SH-SY5Y (cell line): ENCODE data around the gene INPP4B.

Experiments
- GATA2 ChIP-seq: IDR thresholded peaks from 2 replicates; pipeline ENCODE4 v1.6.1; 2011; ENCODE audit warnings: mild to moderate bottlenecking, low read depth, low read length
- GATA3 ChIP-seq: IDR thresholded peaks from 2 replicates; pipeline ENCODE4 v1.6.1; 2011; ENCODE audit warnings: low read depth, mild to moderate bottlenecking, low read length, moderate library complexity

DNA sequence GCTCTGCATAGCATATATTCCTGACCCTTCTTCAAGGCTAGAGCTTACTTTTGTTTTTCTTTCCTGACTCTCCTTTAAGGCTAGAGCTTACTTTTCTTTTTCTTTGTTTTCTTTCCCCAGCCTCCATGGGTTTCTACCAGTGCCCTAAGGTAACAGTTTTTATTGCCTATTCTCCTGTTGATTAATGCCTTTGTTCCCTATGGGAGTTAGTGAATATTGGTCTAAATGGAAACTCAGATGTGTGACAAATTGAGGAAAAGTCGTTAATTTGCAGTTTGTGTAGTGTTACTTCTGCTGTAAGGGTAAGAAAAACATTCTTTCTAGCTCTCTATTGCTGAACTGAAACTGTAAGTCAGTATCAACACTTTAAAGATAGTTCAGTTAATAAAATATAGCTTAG lies 851.0 kb downstream of the INPP4B start:
- no peak for TF ChIP-seq GATA2
- TF ChIP-seq GATA3, result no peak
